Measurements from ENCODE around the gene RASSF4. TPM values are rescaled to one million over a fixed set of nuclear protein-coding genes. Genes with fewer than 3 reads are reported as not detected.

Gene RASSF4
- total and polyA plus RNA-seq, 3 donors from 2014 or later, result 28.2 to 68.1 (median 53.1) TPM

GRCh38 chr10:44949915-44950314 is 9.7 kb upstream of the RASSF4 start:
- TF ChIP-seq CTCF (IDR thresholded peaks at IDR 0.05) (no peak), POLR2A (IDR thresholded peaks at IDR 0.05) (no peak)
- no peaks in the 10 kb centered on the region for H3K27me3 ChIP-seq
- peaks cover 3% of the 10 kb centered on the region for H3K4me1 ChIP-seq
- WGBS, 2 donors, result 74 to 77% methylated on average over 3 of the region's 3 CpGs
- H3K27ac ChIP-seq, result no peak overlapping the region
- no peak for DNase-seq
- intact Hi-C loops (cut with DNase I; ENCODE audit: low total_unique reads), result no loop called here
- no peaks in the 10 kb centered on the region for H3K9me3 ChIP-seq
- no peak overlapping the region for H3K4me3 ChIP-seq
- no peaks in the 10 kb centered on the region for H3K36me3 ChIP-seq (ENCODE audit: low read depth, missing control alignments)

- H3K27me3 ChIP-seq, result no peaks in the 10 kb centered on the region
- WGBS, 2 donors, result 87 to 92% methylated on average over 10 of the region's 10 CpGs
- DNase-seq, result no peak
- no peak overlapping the region for H3K27ac ChIP-seq
- peaks cover 7% of the 10 kb centered on the region for H3K4me1 ChIP-seq
- H3K4me3 ChIP-seq, result no peak overlapping the region
- intact Hi-C loops (cut with DNase I; ENCODE audit: low total_unique reads), result no loop called here
- H3K36me3 ChIP-seq (ENCODE audit: low read depth, missing control alignments), result no peaks in the 10 kb centered on the region
- no peak for TF ChIP-seq POLR2A (IDR thresholded peaks at IDR 0.05)
- no peak for TF ChIP-seq CTCF (IDR thresholded peaks at IDR 0.05)
- no peaks in the 10 kb centered on the region for H3K9me3 ChIP-seq
Measured at GRCh38 chr10:44950326-44951225, 9.0 kb upstream of the RASSF4 start.

- intact Hi-C loops (cut with DNase I; ENCODE audit: low total_unique reads), result no loop called here
- H3K27ac ChIP-seq, result no peak overlapping the region
- WGBS, 2 donors, result 86 to 88% methylated on average over 7 of the region's 7 CpGs
- H3K36me3 ChIP-seq (ENCODE audit: low read depth, missing control alignments), result no peaks in the 10 kb centered on the region
- DNase-seq, result no peak
- H3K4me3 ChIP-seq, result no peak overlapping the region
- TF ChIP-seq CTCF (IDR thresholded peaks at IDR 0.05) (no peak), POLR2A (IDR thresholded peaks at IDR 0.05) (no peak)
- H3K9me3 ChIP-seq, result no peaks in the 10 kb centered on the region
- no peaks in the 10 kb centered on the region for H3K27me3 ChIP-seq
- peaks cover 17% of the 10 kb centered on the region for H3K4me1 ChIP-seq
Measured at GRCh38 chr10:44951576-44952226, 7.9 kb upstream of the RASSF4 start.

GRCh38 chr10:44952779-44953231 is 6.8 kb upstream of the RASSF4 start:
- Histone ChIP-seq H3K4me3 (no peak overlapping the region), H3K27me3 (no peaks in the 10 kb centered on the region), H3K27ac (no peak overlapping the region), H3K4me1 (peaks cover 18% of the 10 kb centered on the region), H3K36me3 (ENCODE audit: low read depth, missing control alignments) (no peaks in the 10 kb centered on the region), H3K9me3 (no peaks in the 10 kb centered on the region)
- TF ChIP-seq POLR2A (IDR thresholded peaks at IDR 0.05) (no peak), CTCF (IDR thresholded peaks at IDR 0.05) (no peak)
- no peak for DNase-seq
- 51 to 56% methylated on average over 2 of the region's 2 CpGs for WGBS, 2 donors
- intact Hi-C loops (cut with DNase I; ENCODE audit: low total_unique reads), result no loop called here
